ENCODE data around the gene G2E3. TPM values are rescaled to one million over a fixed set of nuclear protein-coding genes. Genes with fewer than 3 reads are reported as not detected.
A peak's percentile ranks its signal among the peaks of the same experiment; 100 is the strongest.

Gene G2E3
- total and polyA plus RNA-seq, 2 of the 13 experiments (the other 11 are each of a cell fraction or from before 2014, with no cell fraction given): 22.8 to 63.0 TPM

GRCh38 chr14:30621354-30621939, 62.5 kb downstream of the G2E3 start (continued):
- TF ChIP-seq, protein P1, sequence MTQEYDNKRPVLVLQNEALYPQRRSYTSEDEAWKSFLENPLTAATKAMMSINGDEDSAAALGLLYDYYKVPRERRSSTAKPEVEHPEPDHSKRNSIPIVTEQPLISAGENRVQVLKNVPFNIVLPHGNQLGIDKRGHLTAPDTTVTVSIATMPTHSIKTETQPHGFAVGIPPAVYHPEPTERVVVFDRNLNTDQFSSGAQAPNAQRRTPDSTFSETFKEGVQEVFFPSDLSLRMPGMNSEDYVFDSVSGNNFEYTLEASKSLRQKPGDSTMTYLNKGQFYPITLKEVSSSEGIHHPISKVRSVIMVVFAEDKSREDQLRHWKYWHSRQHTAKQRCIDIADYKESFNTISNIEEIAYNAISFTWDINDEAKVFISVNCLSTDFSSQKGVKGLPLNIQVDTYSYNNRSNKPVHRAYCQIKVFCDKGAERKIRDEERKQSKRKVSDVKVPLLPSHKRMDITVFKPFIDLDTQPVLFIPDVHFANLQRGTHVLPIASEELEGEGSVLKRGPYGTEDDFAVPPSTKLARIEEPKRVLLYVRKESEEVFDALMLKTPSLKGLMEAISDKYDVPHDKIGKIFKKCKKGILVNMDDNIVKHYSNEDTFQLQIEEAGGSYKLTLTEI (CRISPR knock-in tag; conservative IDR thresholded peaks at IDR 0.05): no peak
- TF ChIP-seq ZNF282 (IDR thresholded peaks at IDR 0.05; ENCODE audit: partially characterized antibody): no peak
- peak; percentile 17; the same call in 1 of the 2 replicates for TF ChIP-seq RAD51 (IDR thresholded peaks at IDR 0.05; ENCODE audit: borderline replicate concordance)
- TF ChIP-seq RFXAP (CRISPR knock-in tag; IDR thresholded peaks at IDR 0.05; ENCODE audit: borderline replicate concordance): no peak
- no peak for TF ChIP-seq ZNF549 (CRISPR knock-in tag; IDR thresholded peaks at IDR 0.05)
- no peak for TF ChIP-seq REST (IDR thresholded peaks at IDR 0.05; ENCODE audit: borderline replicate concordance in 1 of 2, low read depth in 1 of 2, low read length in 2 of 2)
- TF ChIP-seq ZNF562 (CRISPR knock-in tag; IDR thresholded peaks at IDR 0.05; ENCODE audit: borderline replicate concordance): no peak
- TF ChIP-seq AGO2 (optimal IDR thresholded peaks at IDR 0.05; ENCODE audit: low read depth, low read length): no peak
- peak; percentile 62; the same call in 1 of the 2 replicates for TF ChIP-seq ZNF160 (CRISPR knock-in tag; IDR thresholded peaks at IDR 0.05)
- peak; percentile 25; the same call in 1 of the 2 replicates for TF ChIP-seq ZBTB20 (CRISPR knock-in tag; IDR thresholded peaks at IDR 0.05; ENCODE audit: borderline replicate concordance, low read depth)
- no peak; the same call in 1 of the 2 replicates for TF ChIP-seq MXD4 (CRISPR knock-in tag; IDR thresholded peaks at IDR 0.05)
- no peak for TF ChIP-seq PHB2 (IDR thresholded peaks at IDR 0.05; ENCODE audit: partially characterized antibody)
- TF ChIP-seq, protein P2, sequence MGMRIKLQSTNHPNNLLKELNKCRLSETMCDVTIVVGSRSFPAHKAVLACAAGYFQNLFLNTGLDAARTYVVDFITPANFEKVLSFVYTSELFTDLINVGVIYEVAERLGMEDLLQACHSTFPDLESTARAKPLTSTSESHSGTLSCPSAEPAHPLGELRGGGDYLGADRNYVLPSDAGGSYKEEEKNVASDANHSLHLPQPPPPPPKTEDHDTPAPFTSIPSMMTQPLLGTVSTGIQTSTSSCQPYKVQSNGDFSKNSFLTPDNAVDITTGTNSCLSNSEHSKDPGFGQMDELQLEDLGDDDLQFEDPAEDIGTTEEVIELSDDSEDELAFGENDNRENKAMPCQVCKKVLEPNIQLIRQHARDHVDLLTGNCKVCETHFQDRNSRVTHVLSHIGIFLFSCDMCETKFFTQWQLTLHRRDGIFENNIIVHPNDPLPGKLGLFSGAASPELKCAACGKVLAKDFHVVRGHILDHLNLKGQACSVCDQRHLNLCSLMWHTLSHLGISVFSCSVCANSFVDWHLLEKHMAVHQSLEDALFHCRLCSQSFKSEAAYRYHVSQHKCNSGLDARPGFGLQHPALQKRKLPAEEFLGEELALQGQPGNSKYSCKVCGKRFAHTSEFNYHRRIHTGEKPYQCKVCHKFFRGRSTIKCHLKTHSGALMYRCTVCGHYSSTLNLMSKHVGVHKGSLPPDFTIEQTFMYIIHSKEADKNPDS (CRISPR knock-in tag; IDR thresholded peaks at IDR 0.05): peak; percentile 35; the same call in 1 of the 2 replicates
- no peak for TF ChIP-seq TEAD3 (CRISPR knock-in tag; optimal IDR thresholded peaks at IDR 0.05; ENCODE audit: borderline replicate concordance)
- TF ChIP-seq MZF1 (CRISPR knock-in tag; IDR thresholded peaks at IDR 0.05; ENCODE audit: borderline replicate concordance): 0 out of 2 replicates have a peak, but pooled peaks have one; percentile 42
- TF ChIP-seq ZNF841 (CRISPR knock-in tag; IDR thresholded peaks at IDR 0.05; ENCODE audit: borderline replicate concordance): no peak
- no peak for TF ChIP-seq MYPOP (CRISPR knock-in tag; IDR thresholded peaks at IDR 0.05)
- TF ChIP-seq TBL1XR1 (IDR thresholded peaks at IDR 0.05; ENCODE audit: borderline replicate concordance, low read length, partially characterized antibody): no peak
